C4-2B (cell line): ENCODE results near the gene FAM24B.

Experiments used
- CTCF ChIP-seq: fragments of 450-650 bp; conservative IDR thresholded peaks from 2 replicates; pipeline ENCODE4 v1.5.1; 2017; ENCODE audit warnings: mild to moderate bottlenecking
- ZFX ChIP-seq: fragments of 450-650 bp; IDR thresholded peaks from 2 replicates; pipeline ENCODE4 v1.6.1; 2017

GRCh38 chr10:122812751-122813150 lies 66.6 kb downstream of the FAM24B start:
- TF ChIP-seq CTCF = no peak
- no peak for TF ChIP-seq ZFX
